Ascending aorta (tissue), 2 donors: ENCODE results near the gene GNA12. TPM values are rescaled to one million over a fixed set of nuclear protein-coding genes. Genes with fewer than 3 reads are reported as not detected.

Experiments used
- DNase-seq, 2 donors: peaks; one replicate each; pipeline ENCODE4 v3.0.0-alpha.2; 2019; ENCODE audit warnings: low spot score in 2 of 2
- H3K27ac ChIP-seq, 2 donors: fragments of 200-600 bp; sonication (generic); one replicate each; pipeline ENCODE4 v1.5.1; 2016 to 2017; ENCODE audit warnings: mild to moderate bottlenecking in 1 of 2
- H3K27me3 ChIP-seq: fragments of 200-600 bp; sonication (generic); one replicate; pipeline ENCODE4 v1.5.1; 2017
- H3K36me3 ChIP-seq, 2 donors: fragments of 200-600 bp; sonication (generic); one replicate each; pipeline ENCODE4 v1.5.1; 2016
- H3K4me1 ChIP-seq, 2 donors: fragments of 200-600 bp; sonication (generic); one replicate each; pipeline ENCODE4 v1.5.1; 2016 to 2017; ENCODE audit warnings: mild to moderate bottlenecking in 1 of 2
- H3K4me3 ChIP-seq, 2 donors: fragments of 200-600 bp; sonication (generic); one replicate each; pipeline ENCODE4 v1.5.1; 2016 to 2017; ENCODE audit warnings: mild to moderate bottlenecking in 1 of 2
- H3K9me3 ChIP-seq, 2 donors: fragments of 200-600 bp; sonication (generic); one replicate each; pipeline ENCODE4 v1.5.1; 2016
- intact Hi-C: fragments of 100-400 bp; cut with DNase I; formaldehyde crosslinking; loops from one replicate; pipeline ENCODE4 v1.15.1; 2023
- total RNA-seq: library from RNA; depleted of rRNA; stranded (reverse); fragments of >200 nt; gene quantifications from one replicate; pipeline ENCODE4 v1.1.0, GENCODE V29; 2016
- TF ChIP-seq, protein P1 (sequence below), 3 experiments: fragments of 200-600 bp in 2 of 3; fragments of 450-650 bp in 1 of 3; sonication (generic) in 2 of 3; IDR thresholded peaks; one replicate each; pipeline ENCODE4 v1.5.1; 2016 to 2019; ENCODE audit warnings: antibody characterized with exemption in 3 of 3, mild to moderate bottlenecking in 1 of 3, moderate library complexity in 1 of 3

The GNA12 gene
- total RNA-seq, 1 donor from 2014 or later: 61.0 TPM

DNA sequence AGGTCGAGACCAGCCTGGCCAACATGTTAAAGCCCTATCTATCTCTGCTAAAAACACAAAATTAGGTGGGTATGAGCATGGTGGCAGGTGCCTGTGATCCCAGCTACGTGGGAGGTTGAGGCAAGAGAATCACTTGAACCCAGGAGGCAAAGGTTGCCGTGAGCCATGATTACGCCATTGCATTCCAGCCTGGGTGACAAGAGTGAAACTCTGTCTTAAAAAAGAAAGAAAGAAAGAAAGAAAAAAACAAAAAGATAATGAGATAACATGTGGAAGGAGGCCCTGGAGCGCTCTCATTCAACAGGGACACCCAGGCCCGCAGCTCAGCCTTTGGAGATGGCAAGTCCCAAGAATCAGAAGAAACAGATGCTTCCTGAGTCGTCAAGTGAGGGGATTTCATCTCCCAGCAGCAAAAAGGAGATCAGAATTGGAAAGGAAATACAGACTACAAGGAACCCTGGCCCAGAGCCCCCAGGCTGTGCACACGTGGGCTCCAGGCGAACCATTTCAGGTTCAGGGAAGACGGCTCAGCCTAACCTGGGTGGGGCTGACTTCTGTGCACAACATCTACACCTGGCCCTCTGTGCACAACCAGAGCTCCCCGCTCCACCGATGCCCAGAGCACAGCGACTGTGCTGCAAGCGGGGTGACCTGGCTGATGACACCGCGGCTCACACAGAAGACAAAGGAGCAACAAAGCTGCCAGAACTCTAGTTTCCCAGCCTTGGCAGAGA is 33.3 kb downstream of the GNA12 start:
- intact Hi-C loops: loop anchor here (5.0 kb wide), 1 partner anchor 54 kb away; no protein-coding TSS in a partner anchor
- Histone ChIP-seq H3K36me3 (no peaks in the 10 kb centered on the region), H3K4me3 (peak overlapping the region in 1 of 2 donors; percentile 57), H3K27ac (peak overlapping the region; percentile 59 to 76), H3K9me3 (no peaks in the 10 kb centered on the region), H3K27me3 (no peaks in the 10 kb centered on the region), H3K4me1 (peaks cover 3 to 12% of the 10 kb centered on the region in 2 donors)
- no peak for DNase-seq
- TF ChIP-seq, protein P1, sequence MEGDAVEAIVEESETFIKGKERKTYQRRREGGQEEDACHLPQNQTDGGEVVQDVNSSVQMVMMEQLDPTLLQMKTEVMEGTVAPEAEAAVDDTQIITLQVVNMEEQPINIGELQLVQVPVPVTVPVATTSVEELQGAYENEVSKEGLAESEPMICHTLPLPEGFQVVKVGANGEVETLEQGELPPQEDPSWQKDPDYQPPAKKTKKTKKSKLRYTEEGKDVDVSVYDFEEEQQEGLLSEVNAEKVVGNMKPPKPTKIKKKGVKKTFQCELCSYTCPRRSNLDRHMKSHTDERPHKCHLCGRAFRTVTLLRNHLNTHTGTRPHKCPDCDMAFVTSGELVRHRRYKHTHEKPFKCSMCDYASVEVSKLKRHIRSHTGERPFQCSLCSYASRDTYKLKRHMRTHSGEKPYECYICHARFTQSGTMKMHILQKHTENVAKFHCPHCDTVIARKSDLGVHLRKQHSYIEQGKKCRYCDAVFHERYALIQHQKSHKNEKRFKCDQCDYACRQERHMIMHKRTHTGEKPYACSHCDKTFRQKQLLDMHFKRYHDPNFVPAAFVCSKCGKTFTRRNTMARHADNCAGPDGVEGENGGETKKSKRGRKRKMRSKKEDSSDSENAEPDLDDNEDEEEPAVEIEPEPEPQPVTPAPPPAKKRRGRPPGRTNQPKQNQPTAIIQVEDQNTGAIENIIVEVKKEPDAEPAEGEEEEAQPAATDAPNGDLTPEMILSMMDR (IDR thresholded peaks at IDR 0.05): no peak

- no peak overlapping the region for H3K4me3 ChIP-seq
- H3K27ac ChIP-seq: no peak overlapping the region
- intact Hi-C loops: loop anchor here (5.0 kb wide), 1 partner anchor 53 kb away; no protein-coding TSS in a partner anchor
- no peaks in the 10 kb centered on the region for H3K27me3 ChIP-seq
- H3K4me1 ChIP-seq: peaks cover 3 to 12% of the 10 kb centered on the region in 2 donors
- no peaks in the 10 kb centered on the region for H3K9me3 ChIP-seq
- H3K36me3 ChIP-seq: no peaks in the 10 kb centered on the region
- TF ChIP-seq, protein P1 (IDR thresholded peaks at IDR 0.05): no peak
- no peak for DNase-seq
Observed at GRCh38 chr7:2809903-2810625, 34.0 kb downstream of the GNA12 start.

DNA sequence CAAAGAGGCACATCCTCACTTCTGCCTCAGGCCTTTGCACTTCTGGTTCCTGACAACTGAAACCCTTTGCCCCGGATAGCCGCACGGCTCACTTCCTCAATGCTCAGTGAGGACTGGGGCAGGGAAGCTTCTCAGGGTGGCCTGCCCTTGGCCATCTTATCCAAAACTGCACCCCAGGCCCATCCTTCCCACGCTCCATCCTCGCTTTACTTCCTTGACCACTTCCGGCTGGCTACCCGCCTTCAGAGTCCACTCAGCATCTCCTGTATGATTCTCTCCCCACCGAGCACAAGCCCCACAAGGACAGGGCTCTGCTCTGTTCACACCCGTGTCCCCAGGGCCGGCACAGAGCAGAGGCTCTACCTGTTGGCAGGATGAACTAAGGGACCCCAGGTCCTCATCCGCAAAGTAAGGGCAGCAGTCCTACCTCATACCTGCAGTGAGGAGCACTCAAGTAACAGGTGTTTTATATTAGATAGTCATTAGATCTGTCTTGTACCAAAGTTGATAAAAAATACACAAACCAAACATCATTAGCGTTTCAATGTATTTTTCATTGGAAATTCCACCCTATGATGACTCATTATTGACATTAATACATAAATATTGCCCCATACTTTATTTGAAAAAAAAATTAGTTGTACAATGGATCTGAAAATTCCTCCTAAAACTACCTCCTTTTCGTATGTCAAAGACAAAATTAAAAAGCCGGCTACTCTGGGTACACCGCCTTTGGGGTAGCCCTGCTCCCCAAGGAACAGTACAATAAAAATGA is 35.0 kb downstream of the GNA12 start:
- no peaks in the 10 kb centered on the region for H3K9me3 ChIP-seq
- TF ChIP-seq, protein P1 (IDR thresholded peaks at IDR 0.05): no peak
- no peak overlapping the region for H3K4me3 ChIP-seq
- no peaks in the 10 kb centered on the region for H3K36me3 ChIP-seq
- DNase-seq: no peak
- no peaks in the 10 kb centered on the region for H3K27me3 ChIP-seq
- H3K27ac ChIP-seq: no peak overlapping the region
- intact Hi-C loops: no loop called here
- H3K4me1 ChIP-seq: peaks cover 3 to 12% of the 10 kb centered on the region in 2 donors

GRCh38 chr7:2807845-2808772 is 36.0 kb downstream of the GNA12 start:
- Histone ChIP-seq H3K36me3 (no peaks in the 10 kb centered on the region), H3K27me3 (no peaks in the 10 kb centered on the region), H3K27ac (no peak overlapping the region), H3K4me1 (peaks cover 3 to 16% of the 10 kb centered on the region in 2 donors), H3K9me3 (no peaks in the 10 kb centered on the region), H3K4me3 (no peak overlapping the region)
- DNase-seq: no peak
- intact Hi-C loops: no loop called here
- TF ChIP-seq, protein P1 (IDR thresholded peaks at IDR 0.05): no peak

DNA sequence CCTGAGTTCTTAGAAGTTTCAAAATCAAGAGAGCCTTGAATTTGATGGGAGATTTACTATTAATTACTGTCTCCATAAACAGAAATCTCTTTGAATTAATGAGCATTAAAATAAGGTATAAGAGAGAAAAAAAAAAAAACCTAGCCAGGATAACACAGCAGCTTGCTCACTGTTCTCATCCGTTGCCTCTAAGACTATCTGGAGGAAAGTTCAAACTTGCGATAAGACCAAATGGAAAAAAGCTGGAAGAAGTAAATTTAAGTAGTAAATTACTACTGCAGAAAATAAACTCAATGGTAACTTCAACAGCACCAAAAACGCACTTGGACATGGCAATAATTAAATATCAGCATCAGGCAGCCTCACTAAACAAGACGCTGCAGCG is 36.7 kb downstream of the GNA12 start:
- Histone ChIP-seq H3K36me3 (no peaks in the 10 kb centered on the region), H3K9me3 (no peaks in the 10 kb centered on the region), H3K4me1 (peaks cover 3 to 17% of the 10 kb centered on the region in 2 donors), H3K27me3 (no peaks in the 10 kb centered on the region), H3K4me3 (no peak overlapping the region), H3K27ac (no peak overlapping the region)
- no peak for DNase-seq
- TF ChIP-seq, protein P1 (IDR thresholded peaks at IDR 0.05): no peak
- intact Hi-C loops: no loop called here
